HCT116 (cell line): Measurements from ENCODE around the gene CDC6. TPM values are rescaled to one million over a fixed set of nuclear protein-coding genes. Genes with fewer than 3 reads are reported as not detected.

Source experiments
- ATAC-seq: fragments of 200-7000 bp; cut with Tn5 transposase; 2 replicates; pipeline ENCODE4 v1.9.1; 2020; ENCODE audit warnings: mild to moderate bottlenecking, moderate library complexity
- BruUV-seq: library from RNA; stranded (reverse); fragments of 400-500 nt; replicated peaks from 2 replicates; lab custom pipeline; 2021; lab: Mats Ljungman, UMichigan
- CTCF ChIA-PET: fragments of 300-600 bp; sonication (Branson Sonifier 250); formaldehyde crosslinking; loops from one replicate; lab custom pipeline; 2021; ENCODE audit warnings: antibody characterized with exemption; lab: Charles Lee
- POLR2A ChIA-PET: fragments of 300-600, 350-600 bp; sonication (Branson Sonifier 250); formaldehyde crosslinking; loops from one replicate; lab custom pipeline; 2021; ENCODE audit warnings: antibody characterized with exemption; lab: Charles Lee
- RAD21 ChIA-PET, 2 experiments: fragments of 300-600 bp; sonication (Branson Sonifier 250); formaldehyde crosslinking; loops; one replicate each; lab custom pipeline; 2023; ENCODE audit warnings: low total read pairs in 2 of 2; ENCODE audit not compliant: uncharacterized antibody in 2 of 2, unreplicated experiment in 2 of 2, low non-redundant PET in 1 of 2; lab: Charles Lee
- DNase-seq: peaks from one replicate; pipeline ENCODE4 v3.0.0-alpha.2; 2010; ENCODE audit warnings: low read depth, low spot score
- H2AFZ ChIP-seq: fragments of 200-600 bp; shearing (Covaris generic), sonication (generic); 2 replicates; pipeline ENCODE4 v1.6.1; 2017; ENCODE audit warnings: low read depth, mixed run types, mixed read lengths, antibody characterized with exemption, low read length; ENCODE audit not compliant: poor library complexity, severe bottlenecking
- H3K27ac ChIP-seq: 2 replicates; pipeline ENCODE4 v1.5.1; 2012; ENCODE audit warnings: low read depth, low read length
- H3K27me3 ChIP-seq: fragments of 200-600 bp; sonication (generic); 2 replicates; pipeline ENCODE4 v1.6.1; 2016; ENCODE audit warnings: mixed run types, low read length, mixed read lengths; ENCODE audit not compliant: insufficient read depth
- H3K36me3 ChIP-seq, 2 experiments: fragments of 200-500 bp in 1 of 2; fragments of 200-600 bp in 1 of 2; sonication (Bioruptor generic) in 1 of 2; sonication (generic) in 1 of 2; 2 replicates each; pipeline versions ENCODE4 v1.5.1 to v1.6.1; 2014 to 2016; ENCODE audit warnings: low read length in 2 of 2, inconsistent platforms in 1 of 2, mixed read lengths in 1 of 2, mixed run types in 1 of 2; ENCODE audit not compliant: insufficient read depth in 2 of 2, control insufficient read depth in 1 of 2
- H3K4me1 ChIP-seq, 2 experiments: fragments of 200-600 bp in 1 of 2; sonication (generic) in 1 of 2; 2 replicates each; pipeline versions ENCODE4 v1.5.1 to v1.6.1; 2012 to 2017; ENCODE audit warnings: low read length in 2 of 2, inconsistent platforms in 1 of 2, mild to moderate bottlenecking in 1 of 2, mixed read lengths in 1 of 2, mixed run types in 1 of 2, moderate library complexity in 1 of 2; ENCODE audit not compliant: insufficient read depth in 2 of 2, control insufficient read depth in 1 of 2
- H3K4me2 ChIP-seq: fragments of 200-600 bp; sonication (generic); 2 replicates; pipeline ENCODE4 v1.6.1; 2017; ENCODE audit warnings: mixed run types, low read length, mixed read lengths
- H3K4me3 ChIP-seq, 2 experiments: fragments of 200-600 bp in 1 of 2; sonication (generic) in 1 of 2; replicated peaks in 1 of 2; 2 replicates each; pipeline ENCODE4 v1.5.1; 2011 to 2016; ENCODE audit warnings: low read length in 2 of 2, control low read depth in 1 of 2, low read depth in 1 of 2, mild to moderate bottlenecking in 1 of 2, mixed read lengths in 1 of 2, mixed run types in 1 of 2
- H3K79me2 ChIP-seq: fragments of 200-600 bp; sonication (generic); 2 replicates; pipeline ENCODE4 v1.6.1; 2017; ENCODE audit warnings: mild to moderate bottlenecking, mixed run types, low read length, moderate library complexity, mixed read lengths; ENCODE audit not compliant: insufficient read depth
- H3K9ac ChIP-seq: fragments of 200-600 bp; sonication (generic); 2 replicates; pipeline ENCODE4 v1.6.1; 2016; ENCODE audit warnings: low read length, mixed read lengths
- H3K9me2 ChIP-seq: fragments of 200-600 bp; sonication (generic), shearing (Covaris generic); 2 replicates; pipeline ENCODE4 v1.6.1; 2017; ENCODE audit warnings: mixed run types, mild to moderate bottlenecking, moderate library complexity; ENCODE audit not compliant: insufficient read depth
- H3K9me3 ChIP-seq, 2 experiments: fragments of 200-500 bp in 1 of 2; fragments of 200-600 bp in 1 of 2; sonication (Bioruptor generic) in 1 of 2; sonication (generic) in 1 of 2; 2 replicates each; pipeline ENCODE4 v1.6.1; 2014 to 2017; ENCODE audit warnings: low read length in 2 of 2, mixed read lengths in 2 of 2, inconsistent platforms in 1 of 2, low read depth in 1 of 2, mild to moderate bottlenecking in 1 of 2, mixed run types in 1 of 2, moderate library complexity in 1 of 2; ENCODE audit not compliant: control insufficient read depth in 1 of 2, insufficient read depth in 1 of 2
- H4K20me1 ChIP-seq: fragments of 200-600 bp; sonication (generic), shearing (Covaris generic); 2 replicates; pipeline ENCODE4 v1.6.1; 2017; ENCODE audit warnings: mixed run types, mild to moderate bottlenecking, moderate library complexity; ENCODE audit not compliant: insufficient read depth
- ATF3 ChIP-seq: IDR thresholded peaks from 2 replicates; pipeline ENCODE4 v1.6.1; 2012
- CTCF ChIP-seq, 3 experiments: fragments of 200-600 bp in 1 of 3; sonication (generic) in 1 of 3; IDR thresholded peaks in 2 of 3; conservative IDR thresholded peaks in 1 of 3; 2 replicates each; pipeline ENCODE4 v1.5.1; 2012 to 2017; ENCODE audit warnings: low read depth in 2 of 3, low read length in 2 of 3, antibody characterized with exemption in 1 of 3, borderline replicate concordance in 1 of 3, control low read depth in 1 of 3, mild to moderate bottlenecking in 1 of 3, mixed read lengths in 1 of 3, mixed run types in 1 of 3, moderate library complexity in 1 of 3; ENCODE audit not compliant: insufficient read depth in 1 of 3
- EGR1 ChIP-seq: IDR thresholded peaks from 2 replicates; pipeline ENCODE4 v1.6.1; 2012; ENCODE audit warnings: low read depth
- ELF1 ChIP-seq: IDR thresholded peaks from 2 replicates; pipeline ENCODE4 v1.6.1; 2012; ENCODE audit warnings: low read depth, borderline replicate concordance
- MAX ChIP-seq: IDR thresholded peaks from 2 replicates; pipeline ENCODE4 v1.6.1; 2012
- POLR2A ChIP-seq: IDR thresholded peaks from 2 replicates; pipeline ENCODE4 v1.7.0; 2011; ENCODE audit warnings: borderline replicate concordance; ENCODE audit not compliant: insufficient read depth, insufficient read length; ENCODE audit errors: extremely low read depth
- RAD21 ChIP-seq: IDR thresholded peaks from 2 replicates; pipeline ENCODE4 v1.6.1; 2012; ENCODE audit warnings: low read depth, mild to moderate bottlenecking
- REST ChIP-seq: IDR thresholded peaks from 2 replicates; pipeline ENCODE4 v1.6.1; 2012; ENCODE audit warnings: low read depth
- SIN3A ChIP-seq: IDR thresholded peaks from 2 replicates; pipeline ENCODE4 v1.6.1; 2012; ENCODE audit warnings: low read depth
- YY1 ChIP-seq: IDR thresholded peaks from 2 replicates; pipeline ENCODE4 v1.6.1; 2011; ENCODE audit warnings: low read length, low read depth, moderate library complexity, mild to moderate bottlenecking; ENCODE audit not compliant: insufficient replicate concordance; ENCODE audit errors: extremely low read depth
- ZBTB33 ChIP-seq: IDR thresholded peaks from 2 replicates; pipeline ENCODE4 v1.6.1; 2011; ENCODE audit warnings: mild to moderate bottlenecking, low read length, moderate library complexity; ENCODE audit not compliant: insufficient replicate concordance; ENCODE audit errors: extremely low read depth
- intact Hi-C: fragments of 100-400 bp; cut with micrococcal nuclease; formaldehyde crosslinking; loops from 2 replicates; pipeline ENCODE4 v1.10.0; 2022
- total RNA-seq: library from RNA; stranded (reverse); gene quantifications from one replicate; pipeline ENCODE4 v1.2.1, GENCODE V29; 2021; ENCODE audit not compliant: unreplicated experiment

Gene CDC6
- total RNA-seq, 1 experiment from 2014 or later, result 117 TPM

GRCh38 chr17:40307740-40308239 lies 20.1 kb downstream of the CDC6 start:
- ChIA-PET RAD21 (interaction anchor here in 1 of 2 experiments (1.1 kb wide), 1 partner anchor 47 kb away, joined by 4 read pairs; no protein-coding TSS in a partner anchor), POLR2A (interaction anchor here (0.6 to 0.8 kb wide), 2 partner anchors 9 to 353 kb away, joined by 3 to 5 read pairs; no protein-coding TSS in a partner anchor), CTCF (interaction anchor here (3.0 to 10.5 kb wide), 2 partner anchors 9 to 46 kb away, joined by 19 to 107 read pairs; no protein-coding TSS in a partner anchor)
- DNase-seq, result no peak
- TF ChIP-seq SIN3A (no peak), ZBTB33 (no peak), MAX (no peak), POLR2A (no peak), CTCF (IDR thresholded peaks at IDR 0.05 in 2 of 3, conservative IDR thresholded peaks at IDR 0.05 in 1 of 3; ENCODE audit: borderline replicate concordance in 1 of 3, insufficient read depth in 1 of 3, low read depth in 2 of 3, low read length in 2 of 3) (no peak), REST (no peak), ATF3 (no peak), ELF1 (no peak), YY1 (no peak), RAD21 (no peak), EGR1 (no peak)
- Histone ChIP-seq H3K9ac (no peak overlapping the region), H3K4me1 (peaks cover 54 to 67% of the 10 kb centered on the region in 2 experiments), H3K4me2 (no peak overlapping the region), H2AFZ (no peak overlapping the region), H3K27me3 (no peaks in the 10 kb centered on the region), H3K27ac (no peak overlapping the region), H3K9me3 (no peaks in the 10 kb centered on the region), H3K79me2 (peaks cover 13% of the 10 kb centered on the region), H3K36me3 (peaks cover 5 to 13% of the 10 kb centered on the region in 2 experiments; a peak in 2 of 4 replicates), H3K9me2 (no peaks in the 10 kb centered on the region), H3K4me3 (no peak overlapping the region), H4K20me1 (peaks cover 8% of the 10 kb centered on the region; the same call in 1 of the 2 replicates)
- intact Hi-C loops, result no loop called here
- BruUV-seq, result no TSS peak
- ATAC-seq, result no peak
